HepG2 (cell line): ENCODE data around the gene GRIA2. TPM values are rescaled to one million over a fixed set of nuclear protein-coding genes. Genes with fewer than 3 reads are reported as not detected.

Source experiments
- ATAC-seq: fragments of 200-7000 bp; cut with Tn5 transposase; 3 replicates; pipeline ENCODE4 v1.9.1; 2020; ENCODE audit warnings: mild to moderate bottlenecking, moderate library complexity
- BruUV-seq: library from RNA; stranded (reverse); fragments of 400-500 nt; replicated peaks from 2 replicates; lab custom pipeline; 2021; lab: Mats Ljungman, UMichigan
- CTCF ChIA-PET: fragments of 300-600 bp; formaldehyde crosslinking; extraction: SDS; loops from one replicate; lab custom pipeline; 2021; ENCODE audit warnings: low total read pairs, inconsistent platforms, low intra/inter-chr PET ratio; lab: Yijun Ruan, JAX
- POLR2A ChIA-PET: fragments of 350-600 bp; sonication (Branson Sonifier 250); formaldehyde crosslinking; loops from one replicate; lab custom pipeline; 2020; ENCODE audit warnings: antibody characterized with exemption, inconsistent platforms; lab: Yijun Ruan, JAX
- DNase-seq: peaks from one replicate; pipeline ENCODE4 v3.0.0-alpha.2; 2015; ENCODE audit warnings: low spot score
- FAIRE-seq: peaks from 3 replicates; lab custom pipeline; 2011; peaks lifted over from hg19 to GRCh38; lab: Jason Lieb, UNC
- H2AFZ ChIP-seq: one replicate; pipeline ENCODE4 v1.6.1; 2011; ENCODE audit warnings: low read length, inconsistent platforms
- H3K27ac ChIP-seq: fragments of 300-600 bp; 3 replicates; pipeline ENCODE4 v1.8.0; 2011; ENCODE audit warnings: mixed run types, mild to moderate bottlenecking, mixed read lengths, low read length, inconsistent platforms; ENCODE audit not compliant: insufficient read depth; ENCODE audit errors: extremely low read length
- H3K27me3 ChIP-seq, 2 experiments: fragments of 200-600 bp in 1 of 2; 2 replicates in 1 of 2; 3 replicates in 1 of 2; pipeline versions ENCODE4 v1.6.0 to v1.8.0; 2011; ENCODE audit warnings: low read length in 2 of 2, mild to moderate bottlenecking in 2 of 2, moderate library complexity in 2 of 2, inconsistent platforms in 1 of 2; ENCODE audit not compliant: insufficient read depth in 2 of 2, control insufficient read depth in 1 of 2
- H3K36me3 ChIP-seq, 2 experiments: fragments of 200-600 bp in 1 of 2; replicated peaks in 1 of 2; 2 replicates in 1 of 2; 3 replicates in 1 of 2; pipeline versions ENCODE4 v1.5.1 to v1.8.0; 2011; ENCODE audit warnings: low read length in 2 of 2, inconsistent platforms in 1 of 2; ENCODE audit not compliant: insufficient read depth in 2 of 2, control insufficient read depth in 1 of 2
- H3K4me1 ChIP-seq: 2 replicates; pipeline ENCODE4 v1.5.1; 2012; ENCODE audit warnings: low read length, inconsistent platforms; ENCODE audit not compliant: insufficient read depth
- H3K4me2 ChIP-seq: 2 replicates; pipeline ENCODE4 v1.6.0; 2011; ENCODE audit warnings: low read depth, low read length, inconsistent platforms
- H3K4me3 ChIP-seq, 3 experiments: fragments of 200-600 bp in 1 of 3; sonication (generic), shearing (Covaris generic) in 1 of 3; replicated peaks in 1 of 3; 2 replicates each; pipeline ENCODE4 v1.5.1; 2011 to 2016; ENCODE audit warnings: low read length in 3 of 3, inconsistent platforms in 2 of 3, low read depth in 2 of 3, mild to moderate bottlenecking in 2 of 3, control low read depth in 1 of 3, mixed read lengths in 1 of 3; ENCODE audit not compliant: insufficient read depth in 1 of 3
- H3K79me2 ChIP-seq: one replicate; pipeline ENCODE4 v1.6.1; 2011; ENCODE audit warnings: low read length, inconsistent platforms; ENCODE audit not compliant: insufficient read depth
- H3K9ac ChIP-seq: 2 replicates; pipeline ENCODE4 v1.6.0; 2011; ENCODE audit warnings: mild to moderate bottlenecking, low read depth, low read length, inconsistent platforms; ENCODE audit not compliant: insufficient read depth
- H3K9me3 ChIP-seq: 2 replicates; pipeline ENCODE4 v1.5.1; 2012; ENCODE audit warnings: mild to moderate bottlenecking, low read length
- H4K20me1 ChIP-seq: 2 replicates; pipeline ENCODE4 v1.6.0; 2011; ENCODE audit warnings: inconsistent platforms, mild to moderate bottlenecking, low read length, moderate library complexity; ENCODE audit not compliant: insufficient read depth
- CBX1 ChIP-seq: IDR thresholded peaks from one replicate; pipeline ENCODE4 v1.6.1; 2016; ENCODE audit warnings: antibody characterized with exemption, low read depth
- CEBPG ChIP-seq: IDR thresholded peaks from 2 replicates; pipeline ENCODE4 v1.6.1; 2016
- ELF4 ChIP-seq: sonication (generic); formaldehyde crosslinking; IDR thresholded peaks from 2 replicates; pipeline ENCODE4 v1.5.0; 2020; ENCODE audit warnings: missing genetic modification reagents, mild to moderate bottlenecking, moderate library complexity, borderline replicate concordance
- GABPA ChIP-seq, 2 experiments: IDR thresholded peaks; 2 replicates each; pipeline ENCODE4 v1.6.1; 2011 to 2016; ENCODE audit warnings: low read depth in 2 of 2, low read length in 1 of 2, missing biosample characterization in 1 of 2, missing genetic modification characterization in 1 of 2
- TRIM24 ChIP-seq: sonication (generic); formaldehyde crosslinking; IDR thresholded peaks from 2 replicates; pipeline ENCODE4 v1.8.0; 2022; ENCODE audit warnings: mild to moderate bottlenecking, missing genetic modification reagents
- ZBTB3 ChIP-seq: sonication (generic); formaldehyde crosslinking; IDR thresholded peaks from 2 replicates; pipeline ENCODE4 v1.4.0; 2020; ENCODE audit warnings: low read depth, mild to moderate bottlenecking, moderate library complexity, missing genetic modification reagents, borderline replicate concordance
- ZNF205 ChIP-seq: IDR thresholded peaks from 2 replicates; pipeline ENCODE4 v1.6.1; 2018; ENCODE audit warnings: missing biosample characterization, missing genetic modification reagents
- ZNF484 ChIP-seq: sonication (generic); formaldehyde crosslinking; IDR thresholded peaks from 2 replicates; pipeline ENCODE4 v1.5.1; 2020; ENCODE audit warnings: mild to moderate bottlenecking, low read depth, missing genetic modification reagents, borderline replicate concordance
- ZNF549 ChIP-seq: sonication (generic); formaldehyde crosslinking; IDR thresholded peaks from 2 replicates; pipeline ENCODE4 v1.5.0; 2020; ENCODE audit warnings: missing genetic modification reagents
- ZNF607 ChIP-seq: sonication (generic); formaldehyde crosslinking; IDR thresholded peaks from 2 replicates; pipeline ENCODE4 v1.5.1; 2020; ENCODE audit warnings: missing genetic modification reagents, mild to moderate bottlenecking, borderline replicate concordance
- ZSCAN30 ChIP-seq: sonication (generic); formaldehyde crosslinking; IDR thresholded peaks from 2 replicates; pipeline ENCODE4 v1.5.0; 2020; ENCODE audit warnings: mild to moderate bottlenecking, missing genetic modification reagents
- WGBS: methylation state at CpG from one replicate; pipeline ENCODE4 v1.1.6; 2017; ENCODE audit warnings: low lambda C conversion rate; 5-methylcytosine and 5-hydroxymethylcytosine counted together
- in situ Hi-C: cut with HindIII; loops from 2 replicates; pipeline ENCODE4 v1.10.0; 2017; ENCODE audit warnings: low pct_unique_long_range_greater_than_20kb; ENCODE audit not compliant: extremely low pct_ligation_motif_present
- intact Hi-C: fragments of 100-400 bp; cut with micrococcal nuclease; formaldehyde crosslinking; loops from one replicate; pipeline ENCODE4 v1.10.0; 2022; ENCODE audit not compliant: unreplicated experiment
- polyA plus RNA-seq, 8 experiments: library from polyadenylated mRNA; depleted of rRNA in 3 of 8; stranded (reverse) in 7 of 8; unstranded in 1 of 8; fragments of >200 nt; fragmentation: Illumina TruSeq in 4 of 8; extraction: Trizol in 4 of 8; gene quantifications; 2 replicates each; pipeline versions ENCODE4 v1.2.1 to v1.2.3, GENCODE V29; 2011 to 2016; ENCODE audit warnings: low read depth in 4 of 8, missing spikeins in 1 of 8, mixed read lengths in 1 of 8; ENCODE audit not compliant: insufficient read depth in 1 of 8
- total RNA-seq, 5 experiments: library from RNA; depleted of rRNA; stranded (reverse); fragments of >200 nt; fragmentation: Illumina TruSeq; extraction: Trizol; gene quantifications; 2 replicates each; pipeline ENCODE4 v1.2.3, GENCODE V29; 2016; ENCODE audit warnings: low read depth in 1 of 5
- TF ChIP-seq, protein P1 (sequence below), 2 experiments: sonication (generic) in 1 of 2; formaldehyde crosslinking in 1 of 2; IDR thresholded peaks; 2 replicates each; pipeline versions ENCODE4 v1.6.1 to v1.9.0; 2014 to 2022; ENCODE audit warnings: antibody characterized with exemption in 1 of 2, borderline replicate concordance in 1 of 2, inconsistent platforms in 1 of 2, low read depth in 1 of 2, missing genetic modification reagents in 1 of 2
- TF ChIP-seq, protein P2 (sequence below): sonication (generic); formaldehyde crosslinking; IDR thresholded peaks from 2 replicates; pipeline ENCODE4 v1.9.0; 2021; ENCODE audit warnings: missing genetic modification reagents, borderline replicate concordance
- TF ChIP-seq, protein P3 (sequence below): IDR thresholded peaks from 2 replicates; pipeline ENCODE4 v1.6.1; 2012; ENCODE audit warnings: low read depth, low read length, improper control_type of control experiment

The GRIA2 gene
- total and polyA plus RNA-seq, 2 of the 13 experiments (the other 11 are each of a cell fraction or from before 2014, with no cell fraction given), result not detected

DNA sequence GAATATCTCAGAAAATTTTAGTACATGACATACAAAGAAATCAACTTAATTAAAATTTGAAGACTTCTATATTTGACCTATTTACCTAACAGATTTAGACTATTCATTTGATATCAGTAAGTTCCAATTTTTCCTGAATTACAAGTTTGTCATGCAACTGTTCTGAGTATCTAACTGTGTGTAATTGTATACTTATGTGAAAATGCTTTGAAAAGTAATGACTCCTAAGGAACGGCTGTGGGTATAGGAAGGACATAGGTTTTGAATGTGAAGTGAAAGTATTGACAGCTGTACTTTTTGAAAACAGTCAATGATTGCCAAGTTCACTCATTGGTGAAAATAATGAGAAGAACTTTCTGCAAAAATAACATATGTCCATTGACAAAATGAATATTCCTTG, 2.9 kb downstream of the GRIA2 start:
- DNase-seq, result no peak
- no peak for ATAC-seq
- ChIA-PET POLR2A (no interaction called here), CTCF (no interaction called here)
- Histone ChIP-seq H2AFZ (no peak overlapping the region), H3K79me2 (no peaks in the 10 kb centered on the region), H3K4me3 (no peak overlapping the region), H3K4me1 (no peaks in the 10 kb centered on the region), H3K9me3 (no peaks in the 10 kb centered on the region), H4K20me1 (peaks cover 4% of the 10 kb centered on the region; the same call in 1 of the 2 replicates), H3K36me3 (no peaks in the 10 kb centered on the region), H3K4me2 (no peak overlapping the region), H3K27ac (no peak overlapping the region), H3K27me3 (peaks cover 0 to 4% of the 10 kb centered on the region in 2 experiments; a peak in 2 of 5 replicates), H3K9ac (no peak overlapping the region)
- in situ Hi-C loops, result loop anchor here (5.0 kb wide), 1 partner anchor 754 kb away; no protein-coding TSS in a partner anchor
- WGBS, result 0% methylated on average over 1 of the region's 1 CpG
- no TSS peak for BruUV-seq
- intact Hi-C loops, result no loop called here
- FAIRE-seq, result no peak
- TF ChIP-seq ZBTB3 (CRISPR knock-in tag), result no peak
- no peak for TF ChIP-seq CBX1
- TF ChIP-seq TRIM24 (CRISPR knock-in tag), result no peak
- TF ChIP-seq, protein P1, sequence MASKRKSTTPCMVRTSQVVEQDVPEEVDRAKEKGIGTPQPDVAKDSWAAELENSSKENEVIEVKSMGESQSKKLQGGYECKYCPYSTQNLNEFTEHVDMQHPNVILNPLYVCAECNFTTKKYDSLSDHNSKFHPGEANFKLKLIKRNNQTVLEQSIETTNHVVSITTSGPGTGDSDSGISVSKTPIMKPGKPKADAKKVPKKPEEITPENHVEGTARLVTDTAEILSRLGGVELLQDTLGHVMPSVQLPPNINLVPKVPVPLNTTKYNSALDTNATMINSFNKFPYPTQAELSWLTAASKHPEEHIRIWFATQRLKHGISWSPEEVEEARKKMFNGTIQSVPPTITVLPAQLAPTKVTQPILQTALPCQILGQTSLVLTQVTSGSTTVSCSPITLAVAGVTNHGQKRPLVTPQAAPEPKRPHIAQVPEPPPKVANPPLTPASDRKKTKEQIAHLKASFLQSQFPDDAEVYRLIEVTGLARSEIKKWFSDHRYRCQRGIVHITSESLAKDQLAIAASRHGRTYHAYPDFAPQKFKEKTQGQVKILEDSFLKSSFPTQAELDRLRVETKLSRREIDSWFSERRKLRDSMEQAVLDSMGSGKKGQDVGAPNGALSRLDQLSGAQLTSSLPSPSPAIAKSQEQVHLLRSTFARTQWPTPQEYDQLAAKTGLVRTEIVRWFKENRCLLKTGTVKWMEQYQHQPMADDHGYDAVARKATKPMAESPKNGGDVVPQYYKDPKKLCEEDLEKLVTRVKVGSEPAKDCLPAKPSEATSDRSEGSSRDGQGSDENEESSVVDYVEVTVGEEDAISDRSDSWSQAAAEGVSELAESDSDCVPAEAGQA (IDR thresholded peaks at IDR 0.05; ENCODE audit: low read depth), result no peak
- TF ChIP-seq, protein P1 (CRISPR knock-in tag; IDR thresholded peaks at IDR 0.05; ENCODE audit: borderline replicate concordance), result no peak
- TF ChIP-seq ZSCAN30, result no peak
- TF ChIP-seq, protein P2, sequence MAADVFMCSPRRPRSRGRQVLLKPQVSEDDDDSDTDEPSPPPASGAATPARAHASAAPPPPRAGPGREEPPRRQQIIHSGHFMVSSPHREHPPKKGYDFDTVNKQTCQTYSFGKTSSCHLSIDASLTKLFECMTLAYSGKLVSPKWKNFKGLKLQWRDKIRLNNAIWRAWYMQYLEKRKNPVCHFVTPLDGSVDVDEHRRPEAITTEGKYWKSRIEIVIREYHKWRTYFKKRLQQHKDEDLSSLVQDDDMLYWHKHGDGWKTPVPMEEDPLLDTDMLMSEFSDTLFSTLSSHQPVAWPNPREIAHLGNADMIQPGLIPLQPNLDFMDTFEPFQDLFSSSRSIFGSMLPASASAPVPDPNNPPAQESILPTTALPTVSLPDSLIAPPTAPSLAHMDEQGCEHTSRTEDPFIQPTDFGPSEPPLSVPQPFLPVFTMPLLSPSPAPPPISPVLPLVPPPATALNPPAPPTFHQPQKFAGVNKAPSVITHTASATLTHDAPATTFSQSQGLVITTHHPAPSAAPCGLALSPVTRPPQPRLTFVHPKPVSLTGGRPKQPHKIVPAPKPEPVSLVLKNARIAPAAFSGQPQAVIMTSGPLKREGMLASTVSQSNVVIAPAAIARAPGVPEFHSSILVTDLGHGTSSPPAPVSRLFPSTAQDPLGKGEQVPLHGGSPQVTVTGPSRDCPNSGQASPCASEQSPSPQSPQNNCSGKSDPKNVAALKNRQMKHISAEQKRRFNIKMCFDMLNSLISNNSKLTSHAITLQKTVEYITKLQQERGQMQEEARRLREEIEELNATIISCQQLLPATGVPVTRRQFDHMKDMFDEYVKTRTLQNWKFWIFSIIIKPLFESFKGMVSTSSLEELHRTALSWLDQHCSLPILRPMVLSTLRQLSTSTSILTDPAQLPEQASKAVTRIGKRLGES (CRISPR knock-in tag), result no peak
- no peak for TF ChIP-seq GABPA (IDR thresholded peaks at IDR 0.05; ENCODE audit: low read depth, low read length)
- TF ChIP-seq GABPA (CRISPR knock-in tag; IDR thresholded peaks at IDR 0.05; ENCODE audit: low read depth), result no peak
- TF ChIP-seq ZNF484 (CRISPR knock-in tag), result no peak
- TF ChIP-seq ZNF607 (CRISPR knock-in tag), result no peak
- TF ChIP-seq, protein P3, sequence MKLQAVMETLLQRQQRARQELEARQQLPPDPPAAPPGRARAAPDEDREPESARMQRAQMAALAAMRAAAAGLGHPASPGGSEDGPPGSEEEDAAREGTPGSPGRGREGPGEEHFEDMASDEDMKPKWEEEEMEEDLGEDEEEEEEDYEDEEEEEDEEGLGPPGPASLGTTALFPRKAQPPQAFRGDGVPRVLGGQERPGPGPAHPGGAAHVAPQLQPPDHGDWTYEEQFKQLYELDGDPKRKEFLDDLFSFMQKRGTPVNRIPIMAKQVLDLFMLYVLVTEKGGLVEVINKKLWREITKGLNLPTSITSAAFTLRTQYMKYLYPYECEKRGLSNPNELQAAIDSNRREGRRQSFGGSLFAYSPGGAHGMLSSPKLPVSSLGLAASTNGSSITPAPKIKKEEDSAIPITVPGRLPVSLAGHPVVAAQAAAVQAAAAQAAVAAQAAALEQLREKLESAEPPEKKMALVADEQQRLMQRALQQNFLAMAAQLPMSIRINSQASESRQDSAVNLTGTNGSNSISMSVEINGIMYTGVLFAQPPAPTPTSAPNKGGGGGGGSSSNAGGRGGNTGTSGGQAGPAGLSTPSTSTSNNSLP, result no peak
- TF ChIP-seq ZNF549 (CRISPR knock-in tag), result no peak
- no peak for TF ChIP-seq ZNF205 (CRISPR knock-in tag)
- no peak for TF ChIP-seq ELF4 (CRISPR knock-in tag)
- TF ChIP-seq CEBPG (CRISPR knock-in tag), result no peak
